VCaP (cell line): ENCODE data around the gene MCRIP2.
"Not testable (repeated sequence)": the region's sequence is repeated elsewhere in the genome, so short reads cannot be mapped to it uniquely, and the experiment has no call there.

Experiments
- H3K27ac ChIP-seq: fragments of 450-650 bp; 2 replicates; pipeline ENCODE4 v1.5.1; 2017
- CTCF ChIP-seq: fragments of 450-650 bp; conservative IDR thresholded peaks from 2 replicates; pipeline ENCODE4 v1.5.1; 2017; ENCODE audit warnings: mild to moderate bottlenecking, moderate library complexity

The MCRIP2 gene

DNA sequence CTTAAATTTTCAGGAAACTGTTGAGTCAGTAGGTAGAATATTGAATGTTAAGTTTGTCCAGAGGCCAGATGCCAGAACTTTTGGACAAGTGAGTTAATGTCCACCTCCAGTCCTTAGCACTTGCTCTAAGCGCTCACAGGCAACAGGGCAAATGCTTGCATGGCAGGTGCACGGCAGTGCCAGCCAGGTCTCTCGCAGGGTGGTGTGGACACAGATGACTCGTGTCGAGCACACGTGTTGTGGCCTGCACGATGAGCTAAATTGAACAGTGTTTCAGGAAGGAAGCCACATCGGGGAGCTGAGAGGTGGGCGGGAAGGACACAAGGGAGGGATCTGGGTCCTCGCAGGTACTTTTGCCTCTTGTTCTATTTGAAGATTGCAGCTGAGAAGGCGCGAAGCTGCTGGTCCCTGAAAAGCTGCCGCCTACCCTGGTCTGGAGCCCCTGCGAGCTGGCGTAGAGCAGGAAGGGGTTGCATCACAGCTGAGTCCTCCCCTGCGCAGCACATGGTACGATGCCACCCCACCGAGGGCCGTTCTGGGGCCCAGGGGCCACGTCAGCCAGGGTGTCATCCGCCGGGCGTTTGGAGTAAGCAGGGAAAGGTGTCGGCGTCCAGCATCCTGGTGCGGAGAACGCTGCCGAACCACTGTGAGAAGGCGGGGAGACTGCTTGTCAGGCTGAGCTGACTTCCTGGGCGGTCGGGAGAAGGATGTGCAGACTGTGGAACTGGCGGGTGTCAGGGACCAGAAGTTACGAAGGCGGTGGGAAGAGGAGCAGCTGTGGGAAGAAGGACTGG lies 45.5 kb upstream of the MCRIP2 start:
- no peak for TF ChIP-seq CTCF
- no peak overlapping the region for H3K27ac ChIP-seq

GRCh38 chr16:596736-597060 lies 44.9 kb upstream of the MCRIP2 start:
- H3K27ac ChIP-seq = no peak overlapping the region

DNA sequence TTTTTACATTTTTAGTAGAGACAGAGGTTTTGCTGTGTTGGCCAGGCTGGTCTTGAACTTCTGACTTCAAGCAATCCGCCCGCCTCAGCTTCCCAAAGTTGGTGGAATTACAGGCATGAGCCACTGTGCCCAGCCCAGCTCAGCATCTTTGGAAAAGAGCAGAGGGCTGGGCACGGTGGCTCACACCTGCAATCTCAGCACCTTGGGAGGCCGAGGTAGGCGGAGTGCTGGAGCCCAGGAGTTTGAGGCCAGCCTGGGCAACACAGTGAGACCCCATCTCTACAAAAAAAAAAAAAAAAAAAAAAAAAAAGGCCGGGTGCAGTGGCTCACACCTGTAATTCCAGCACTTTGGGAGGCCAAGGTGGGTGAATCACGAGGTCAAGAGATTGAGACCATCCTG lies 44.0 kb upstream of the MCRIP2 start:
- H3K27ac ChIP-seq = not testable (repeated sequence)

More at GRCh38 chr16:596736-597060, 44.9 kb upstream of the MCRIP2 start:
- TF ChIP-seq CTCF = no peak

GRCh38 chr16:598823-599739 lies 42.5 kb upstream of the MCRIP2 start:
- no peak overlapping the region for H3K27ac ChIP-seq
- TF ChIP-seq CTCF = no peak

DNA sequence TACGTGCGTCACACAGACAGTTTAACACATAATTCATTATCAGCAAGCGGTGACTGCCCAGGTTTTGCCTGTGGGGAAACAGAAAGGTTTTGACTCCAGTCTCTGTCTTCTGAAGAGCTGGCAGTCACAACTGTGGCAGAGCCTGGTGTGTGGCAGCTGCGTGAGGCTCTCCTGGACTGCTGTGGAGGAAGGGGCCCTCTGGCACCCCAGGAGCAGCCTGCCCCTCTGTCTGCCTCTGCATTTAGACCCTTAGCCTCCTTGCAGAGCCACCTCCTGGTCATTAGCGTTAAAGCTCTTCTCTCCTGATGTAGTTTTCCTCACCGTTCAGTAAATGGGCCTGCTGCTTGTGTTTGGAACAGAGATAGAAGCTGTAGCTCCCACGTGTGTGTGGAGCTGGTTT lies 40.8 kb upstream of the MCRIP2 start:
- no peak overlapping the region for H3K27ac ChIP-seq
- TF ChIP-seq CTCF = peak; percentile 48

DNA sequence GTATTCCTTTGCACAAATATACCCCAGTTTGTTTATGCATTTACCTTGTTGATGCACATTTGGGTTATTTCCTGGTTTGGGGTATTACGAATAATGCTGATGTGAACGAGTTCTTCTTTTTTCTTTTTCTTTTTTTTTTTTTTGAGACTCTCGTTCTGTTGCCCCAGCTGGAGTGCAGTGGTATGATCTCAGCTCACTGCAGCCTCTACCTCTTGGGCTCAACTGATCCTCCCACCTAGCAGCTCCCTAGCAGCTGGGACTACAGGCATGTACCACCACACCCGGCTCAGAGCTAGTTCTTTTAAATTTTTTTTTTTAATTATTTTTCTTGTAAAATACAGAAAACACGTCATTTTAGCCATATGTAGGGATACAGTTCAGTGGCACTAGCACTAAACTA lies 37.7 kb upstream of the MCRIP2 start:
- no peak for TF ChIP-seq CTCF
- H3K27ac ChIP-seq = no peak overlapping the region

DNA sequence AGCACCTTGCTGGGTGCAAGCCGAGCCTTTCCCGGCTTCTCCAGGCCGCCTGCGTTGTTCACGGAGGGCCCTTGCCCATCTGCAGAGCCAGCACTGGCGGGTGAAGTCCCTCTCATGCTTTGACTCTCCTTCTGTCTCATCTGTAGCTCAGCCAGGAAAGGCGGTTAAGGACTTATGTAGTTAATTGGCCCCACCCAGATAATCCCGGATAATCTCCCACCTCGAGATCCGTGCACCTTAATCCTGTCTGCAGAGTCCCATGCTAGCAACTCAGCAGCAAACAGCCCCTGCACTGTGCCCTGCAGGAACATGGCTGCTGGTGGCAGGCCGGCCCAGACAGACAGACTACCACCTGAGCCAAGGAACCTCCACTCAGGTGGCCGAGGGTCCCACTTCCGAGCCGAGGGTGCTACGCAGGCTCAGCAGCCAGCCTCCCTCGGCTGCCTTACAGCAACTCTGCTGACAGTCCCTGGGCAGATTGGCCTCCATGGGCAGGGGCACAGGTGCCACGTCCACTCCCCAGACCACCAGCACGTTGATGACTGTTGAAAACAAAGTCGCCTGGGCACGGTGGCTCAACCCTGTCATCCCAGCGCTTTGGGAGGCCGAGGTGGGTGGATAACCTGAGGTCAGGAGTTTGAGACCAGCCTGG lies 34.8 kb upstream of the MCRIP2 start:
- no peak overlapping the region for H3K27ac ChIP-seq
- TF ChIP-seq CTCF = no peak
